ENCODE results near the gene TBCK.
"Not testable (repeated sequence)": the region's sequence is repeated elsewhere in the genome, so short reads cannot be mapped to it uniquely, and the experiment has no call there.

The TBCK gene

GRCh38 chr4:106116025-106116424 lies 200.0 kb downstream of the TBCK start:
- Histone ChIP-seq H3K9me3 (ENCODE audit: insufficient read depth, low read depth, low read length) (peaks cover 16% of the 10 kb centered on the region), H3K27me3 (ENCODE audit: insufficient read depth, low read length) (no peaks in the 10 kb centered on the region), H3K4me1 (ENCODE audit: insufficient read depth, low read length) (peaks cover 5% of the 10 kb centered on the region; the same call in 1 of the 2 replicates), H3K27ac (ENCODE audit: low read depth, low read length) (no peak overlapping the region), H3K4me3 (ENCODE audit: low read length) (no peak overlapping the region), H3K9ac (ENCODE audit: low read depth, low read length) (no peak overlapping the region), H3K36me3 (ENCODE audit: insufficient read depth, low read length) (peaks cover 7% of the 10 kb centered on the region; the same call in 1 of the 2 replicates)
- 88% methylated on average over 2 of the region's 2 CpGs for WGBS

GRCh38 chr4:106114270-106114669 lies 201.7 kb downstream of the TBCK start:
- H3K27ac ChIP-seq (ENCODE audit: low read depth, low read length), result no peak overlapping the region
- H3K9me3 ChIP-seq (ENCODE audit: insufficient read depth, low read depth, low read length), result peaks cover 34% of the 10 kb centered on the region
- H3K4me1 ChIP-seq (ENCODE audit: insufficient read depth, low read length), result peaks cover 5% of the 10 kb centered on the region; the same call in 1 of the 2 replicates
- no peaks in the 10 kb centered on the region for H3K27me3 ChIP-seq (ENCODE audit: insufficient read depth, low read length)
- H3K36me3 ChIP-seq (ENCODE audit: insufficient read depth, low read length), result peaks cover 13% of the 10 kb centered on the region; the same call in 1 of the 2 replicates
- 89% methylated on average over 8 of the region's 8 CpGs for WGBS
- H3K4me3 ChIP-seq (ENCODE audit: low read length), result no peak overlapping the region
- no peak overlapping the region for H3K9ac ChIP-seq (ENCODE audit: low read depth, low read length)

- H3K9ac ChIP-seq (ENCODE audit: low read depth, low read length); H3K4me1 ChIP-seq (ENCODE audit: insufficient read depth, low read length); H3K27ac ChIP-seq (ENCODE audit: low read depth, low read length); H3K4me3 ChIP-seq (ENCODE audit: low read length); H3K27me3 ChIP-seq (ENCODE audit: insufficient read depth, low read length): not testable (repeated sequence)
- Histone ChIP-seq H3K9me3 (ENCODE audit: insufficient read depth, low read depth, low read length) (peaks cover 40% of the 10 kb centered on the region), H3K36me3 (ENCODE audit: insufficient read depth, low read length) (peaks cover 13% of the 10 kb centered on the region; the same call in 1 of the 2 replicates)
- WGBS, result 93% methylated on average over 2 of the region's 2 CpGs
Measured at GRCh38 chr4:106111778-106112469, 204.1 kb downstream of the TBCK start.

GRCh38 chr4:106109929-106110328 lies 206.1 kb downstream of the TBCK start:
- Histone ChIP-seq H3K4me3 (ENCODE audit: low read length) (no peak overlapping the region), H3K36me3 (ENCODE audit: insufficient read depth, low read length) (peaks cover 10% of the 10 kb centered on the region; the same call in 1 of the 2 replicates), H3K9me3 (ENCODE audit: insufficient read depth, low read depth, low read length) (peaks cover 40% of the 10 kb centered on the region), H3K4me1 (ENCODE audit: insufficient read depth, low read length) (peaks cover 5% of the 10 kb centered on the region; the same call in 1 of the 2 replicates), H3K27me3 (ENCODE audit: insufficient read depth, low read length) (no peaks in the 10 kb centered on the region), H3K9ac (ENCODE audit: low read depth, low read length) (no peak overlapping the region), H3K27ac (ENCODE audit: low read depth, low read length) (no peak overlapping the region)
- WGBS, result 94% methylated on average over 6 of the region's 6 CpGs

- Histone ChIP-seq H3K27me3 (ENCODE audit: insufficient read depth, low read length) (no peaks in the 10 kb centered on the region), H3K4me3 (ENCODE audit: low read length) (no peak overlapping the region), H3K27ac (ENCODE audit: low read depth, low read length) (no peak overlapping the region), H3K4me1 (ENCODE audit: insufficient read depth, low read length) (no peaks in the 10 kb centered on the region), H3K9me3 (ENCODE audit: insufficient read depth, low read depth, low read length) (peaks cover 20% of the 10 kb centered on the region), H3K9ac (ENCODE audit: low read depth, low read length) (no peak overlapping the region), H3K36me3 (ENCODE audit: insufficient read depth, low read length) (peaks cover 5% of the 10 kb centered on the region; the same call in 1 of the 2 replicates)
- 98% methylated on average over 4 of the region's 4 CpGs for WGBS
Measured at GRCh38 chr4:106105697-106106096, 210.3 kb downstream of the TBCK start.

GRCh38 chr4:106104276-106104675 lies 211.7 kb downstream of the TBCK start:
- H3K4me1 ChIP-seq (ENCODE audit: insufficient read depth, low read length), result no peaks in the 10 kb centered on the region
- H3K4me3 ChIP-seq (ENCODE audit: low read length), result no peak overlapping the region
- no peaks in the 10 kb centered on the region for H3K27me3 ChIP-seq (ENCODE audit: insufficient read depth, low read length)
- H3K9me3 ChIP-seq (ENCODE audit: insufficient read depth, low read depth, low read length), result peaks cover 6% of the 10 kb centered on the region
- H3K9ac ChIP-seq (ENCODE audit: low read depth, low read length), result no peak overlapping the region
- no peak overlapping the region for H3K27ac ChIP-seq (ENCODE audit: low read depth, low read length)
- no peaks in the 10 kb centered on the region; the same call in 1 of the 2 replicates for H3K36me3 ChIP-seq (ENCODE audit: insufficient read depth, low read length)
- 90% methylated on average over 1 of the region's 1 CpG for WGBS

GRCh38 chr4:106096454-106096853 lies 219.6 kb downstream of the TBCK start:
- Histone ChIP-seq H3K36me3 (ENCODE audit: insufficient read depth, low read length) (peaks cover under 1% of the 10 kb centered on the region), H3K9me3 (ENCODE audit: insufficient read depth, low read depth, low read length) (0 out of 2 replicates have a peak, but pooled peaks cover 5% of the 10 kb centered on the region), H3K4me1 (ENCODE audit: insufficient read depth, low read length) (no peaks in the 10 kb centered on the region), H3K27ac (ENCODE audit: low read depth, low read length) (no peak overlapping the region), H3K27me3 (ENCODE audit: insufficient read depth, low read length) (no peaks in the 10 kb centered on the region), H3K4me3 (ENCODE audit: low read length) (no peak overlapping the region), H3K9ac (ENCODE audit: low read depth, low read length) (no peak overlapping the region)
- WGBS, result 30% methylated on average over 1 of the region's 1 CpG

- 63% methylated on average over 2 of the region's 2 CpGs for WGBS
- Histone ChIP-seq H3K9ac (ENCODE audit: low read depth, low read length) (no peak overlapping the region), H3K4me3 (ENCODE audit: low read length) (no peak overlapping the region), H3K9me3 (ENCODE audit: insufficient read depth, low read depth, low read length) (peaks cover 15% of the 10 kb centered on the region), H3K27ac (ENCODE audit: low read depth, low read length) (no peak overlapping the region), H3K4me1 (ENCODE audit: insufficient read depth, low read length) (no peaks in the 10 kb centered on the region), H3K36me3 (ENCODE audit: insufficient read depth, low read length) (peaks cover 11% of the 10 kb centered on the region), H3K27me3 (ENCODE audit: insufficient read depth, low read length) (no peaks in the 10 kb centered on the region)
Measured at GRCh38 chr4:106095408-106095807, 220.6 kb downstream of the TBCK start.

GRCh38 chr4:106092361-106093040 lies 223.5 kb downstream of the TBCK start:
- 97% methylated on average over 24 of the region's 24 CpGs for WGBS
- Histone ChIP-seq H3K27me3 (ENCODE audit: insufficient read depth, low read length) (no peaks in the 10 kb centered on the region), H3K9me3 (ENCODE audit: insufficient read depth, low read depth, low read length) (peaks cover 30% of the 10 kb centered on the region), H3K4me3 (ENCODE audit: low read length) (no peak overlapping the region), H3K4me1 (ENCODE audit: insufficient read depth, low read length) (no peaks in the 10 kb centered on the region), H3K36me3 (ENCODE audit: insufficient read depth, low read length) (peaks cover 14% of the 10 kb centered on the region), H3K9ac (ENCODE audit: low read depth, low read length) (no peak overlapping the region), H3K27ac (ENCODE audit: low read depth, low read length) (no peak overlapping the region)

- Histone ChIP-seq H3K4me1 (ENCODE audit: insufficient read depth, low read length) (no peaks in the 10 kb centered on the region), H3K4me3 (ENCODE audit: low read length) (no peak overlapping the region), H3K9me3 (ENCODE audit: insufficient read depth, low read depth, low read length) (peaks cover 30% of the 10 kb centered on the region), H3K27me3 (ENCODE audit: insufficient read depth, low read length) (no peaks in the 10 kb centered on the region), H3K27ac (ENCODE audit: low read depth, low read length) (no peak overlapping the region), H3K9ac (ENCODE audit: low read depth, low read length) (no peak overlapping the region), H3K36me3 (ENCODE audit: insufficient read depth, low read length) (peaks cover 14% of the 10 kb centered on the region)
Measured at GRCh38 chr4:106090826-106091225, 225.2 kb downstream of the TBCK start.

GRCh38 chr4:106083065-106083464 lies 232.9 kb downstream of the TBCK start:
- Histone ChIP-seq H3K9me3 (ENCODE audit: insufficient read depth, low read depth, low read length) (0 out of 2 replicates have a peak, but pooled peaks cover under 1% of the 10 kb centered on the region), H3K4me1 (ENCODE audit: insufficient read depth, low read length) (no peaks in the 10 kb centered on the region), H3K27ac (ENCODE audit: low read depth, low read length) (no peak overlapping the region), H3K4me3 (ENCODE audit: low read length) (no peak overlapping the region), H3K27me3 (ENCODE audit: insufficient read depth, low read length) (no peaks in the 10 kb centered on the region), H3K9ac (ENCODE audit: low read depth, low read length) (no peak overlapping the region), H3K36me3 (ENCODE audit: insufficient read depth, low read length) (no peaks in the 10 kb centered on the region)
- 95% methylated on average over 8 of the region's 8 CpGs for WGBS
